Inflammatory macrophage (primary cell): ENCODE data around the gene SLA2.
"Not testable (repeated sequence)": the region's sequence is repeated elsewhere in the genome, so short reads cannot be mapped to it uniquely, and the experiment has no call there.

Source experiments
- DNase-seq, 2 donors: peaks; one replicate each; pipeline ENCODE4 v3.0.0-alpha.2; 2020 to 2022

Gene SLA2

GRCh38 chr20:36644706-36645095 is 1.3 kb downstream of the SLA2 start:
- DNase-seq: no peak

GRCh38 chr20:36644032-36644705 is 1.8 kb downstream of the SLA2 start:
- no peak for DNase-seq

- DNase-seq: peak; percentile 18 to 27
These were observed 3.9 kb downstream of the SLA2 start for GRCh38 chr20:36642136-36642535.

GRCh38 chr20:36641506-36641843 is 4.5 kb downstream of the SLA2 start:
- DNase-seq: no peak

GRCh38 chr20:36638876-36639400 is 7.1 kb downstream of the SLA2 start:
- DNase-seq: not testable (repeated sequence)

GRCh38 chr20:36634342-36634741 is 11.7 kb downstream of the SLA2 start:
- DNase-seq: no peak

GRCh38 chr20:36633285-36633772 is 12.7 kb downstream of the SLA2 start:
- no peak for DNase-seq

- DNase-seq: no peak
These were observed 13.3 kb downstream of the SLA2 start for GRCh38 chr20:36632487-36633284.

GRCh38 chr20:36632147-36632486 is 13.9 kb downstream of the SLA2 start:
- no peak for DNase-seq

GRCh38 chr20:36631646-36632045 is 14.3 kb downstream of the SLA2 start:
- DNase-seq: peak in 1 of 2 donors; percentile 47

GRCh38 chr20:36629719-36630681 is 16.0 kb downstream of the SLA2 start:
- DNase-seq: no peak

- no peak for DNase-seq
These were observed 17.9 kb downstream of the SLA2 start for GRCh38 chr20:36628076-36628475.

GRCh38 chr20:36624944-36625324 is 21.1 kb downstream of the SLA2 start:
- no peak for DNase-seq

GRCh38 chr20:36624068-36624943 is 21.7 kb downstream of the SLA2 start:
- DNase-seq: no peak

- no peak for DNase-seq
These were observed 22.6 kb downstream of the SLA2 start for GRCh38 chr20:36623444-36623843.

GRCh38 chr20:36620917-36621316 is 25.1 kb downstream of the SLA2 start:
- DNase-seq: no peak

GRCh38 chr20:36614781-36615557 is 31.0 kb downstream of the SLA2 start:
- no peak for DNase-seq

GRCh38 chr20:36613974-36614373 is 32.0 kb downstream of the SLA2 start:
- no peak for DNase-seq

- DNase-seq: no peak
These were observed 34.4 kb downstream of the SLA2 start for GRCh38 chr20:36611625-36612024.

- not testable (repeated sequence) for DNase-seq
These were observed 37.6 kb downstream of the SLA2 start for GRCh38 chr20:36608388-36608728.
